ENCODE measurements around the gene MYH14. TPM values are rescaled to one million over a fixed set of nuclear protein-coding genes. Genes with fewer than 3 reads are reported as not detected.

MYH14 gene
- total RNA-seq, 1 donor from 2014 or later: 1.6 TPM

DNA sequence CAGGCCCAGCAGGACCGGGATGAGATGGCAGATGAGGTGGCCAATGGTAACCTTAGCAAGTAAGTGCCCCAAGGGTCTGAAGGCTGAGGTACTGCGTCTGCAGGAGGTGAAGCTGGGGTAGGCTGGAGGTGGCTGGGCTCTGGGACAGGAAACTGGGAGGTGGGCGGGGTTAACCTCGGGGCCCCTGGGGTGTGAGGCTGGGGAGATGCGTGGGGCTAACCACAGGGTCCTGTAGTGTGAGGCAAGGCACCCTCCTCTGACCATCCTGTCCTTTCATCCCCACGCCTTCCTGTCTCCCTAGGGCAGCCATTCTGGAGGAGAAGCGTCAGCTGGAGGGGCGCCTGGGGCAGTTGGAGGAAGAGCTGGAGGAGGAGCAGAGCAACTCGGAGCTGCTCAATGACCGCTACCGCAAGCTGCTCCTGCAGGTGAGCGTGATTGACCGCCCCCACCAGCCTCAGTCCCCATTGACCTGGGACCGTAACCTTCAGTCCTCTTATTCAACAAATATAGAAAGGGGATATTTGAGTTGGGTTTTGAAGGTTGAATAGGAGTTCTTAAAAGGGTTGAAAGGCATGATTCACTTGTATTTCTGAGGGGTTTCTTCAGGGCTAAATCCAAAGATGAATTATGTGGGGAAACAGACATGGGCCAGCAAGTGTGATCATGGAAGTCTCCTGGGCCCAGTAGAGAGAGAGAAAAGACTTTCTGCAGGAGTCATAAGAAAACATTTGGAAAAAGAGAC, 90.0 kb downstream of the MYH14 start:
- Histone ChIP-seq H3K9me3 (ENCODE audit: low read depth) (no peaks in the 10 kb centered on the region), H2AFZ (replicated peaks) (no peak overlapping the region), H3K4me2 (no peak overlapping the region), H3F3A (ENCODE audit: low read depth) (no peaks in the 10 kb centered on the region), H3K79me2 (ENCODE audit: low read depth) (no peaks in the 10 kb centered on the region), H3K4me3 (no peak overlapping the region), H4K20me1 (ENCODE audit: low read depth) (no peaks in the 10 kb centered on the region), H3K9ac (no peak overlapping the region), H3K36me3 (no peaks in the 10 kb centered on the region), H3K4me1 (no peaks in the 10 kb centered on the region), H3K27ac (no peak overlapping the region), H3K27me3 (no peaks in the 10 kb centered on the region)
- Mint-ChIP-seq H3K27me3 (ENCODE audit: insufficient read depth, low read depth) (peaks cover 5% of the 10 kb centered on the region), H3K4me1 (peaks cover 5% of the 10 kb centered on the region), H3K4me3 (no peak overlapping the region), H3K36me3 (peaks cover 3% of the 10 kb centered on the region), H3K9me3 (peaks cover 3% of the 10 kb centered on the region), H3K27ac (peak overlapping the region; percentile 48)
- TF ChIP-seq, protein P1, sequence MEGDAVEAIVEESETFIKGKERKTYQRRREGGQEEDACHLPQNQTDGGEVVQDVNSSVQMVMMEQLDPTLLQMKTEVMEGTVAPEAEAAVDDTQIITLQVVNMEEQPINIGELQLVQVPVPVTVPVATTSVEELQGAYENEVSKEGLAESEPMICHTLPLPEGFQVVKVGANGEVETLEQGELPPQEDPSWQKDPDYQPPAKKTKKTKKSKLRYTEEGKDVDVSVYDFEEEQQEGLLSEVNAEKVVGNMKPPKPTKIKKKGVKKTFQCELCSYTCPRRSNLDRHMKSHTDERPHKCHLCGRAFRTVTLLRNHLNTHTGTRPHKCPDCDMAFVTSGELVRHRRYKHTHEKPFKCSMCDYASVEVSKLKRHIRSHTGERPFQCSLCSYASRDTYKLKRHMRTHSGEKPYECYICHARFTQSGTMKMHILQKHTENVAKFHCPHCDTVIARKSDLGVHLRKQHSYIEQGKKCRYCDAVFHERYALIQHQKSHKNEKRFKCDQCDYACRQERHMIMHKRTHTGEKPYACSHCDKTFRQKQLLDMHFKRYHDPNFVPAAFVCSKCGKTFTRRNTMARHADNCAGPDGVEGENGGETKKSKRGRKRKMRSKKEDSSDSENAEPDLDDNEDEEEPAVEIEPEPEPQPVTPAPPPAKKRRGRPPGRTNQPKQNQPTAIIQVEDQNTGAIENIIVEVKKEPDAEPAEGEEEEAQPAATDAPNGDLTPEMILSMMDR (IDR thresholded peaks at IDR 0.05): no peak
- TF ChIP-seq EZH2phosphoT487 (IDR thresholded peaks at IDR 0.05): no peak
- DNase-seq (ENCODE audit: low spot score): no peak

DNA sequence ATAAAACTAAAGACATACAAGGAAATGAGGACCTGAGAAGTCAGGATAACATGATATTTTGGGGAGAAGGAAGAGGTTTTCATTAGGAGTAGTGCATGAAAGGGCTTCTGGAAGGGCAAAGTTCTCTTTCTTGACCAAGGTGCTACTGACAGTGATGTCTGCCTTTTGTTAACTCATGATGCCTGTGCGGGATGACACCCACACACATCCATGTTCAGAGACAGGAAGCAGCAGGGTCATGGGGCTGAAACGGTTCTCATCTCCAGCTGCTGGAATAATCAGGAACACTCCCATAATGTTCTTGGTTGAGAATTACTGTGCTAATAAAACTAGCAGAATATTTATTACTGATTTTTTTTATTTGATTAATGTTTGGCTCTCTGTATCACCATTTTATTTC, 96.6 kb downstream of the MYH14 start:
- H2AFZ ChIP-seq (replicated peaks): no peak overlapping the region
- no peak overlapping the region for H3K27ac ChIP-seq
- TF ChIP-seq EZH2 (IDR thresholded peaks at IDR 0.05): no peak
- TF ChIP-seq, protein P1 (IDR thresholded peaks at IDR 0.05): no peak
- TF ChIP-seq EZH2phosphoT487 (IDR thresholded peaks at IDR 0.05): no peak
- no peaks in the 10 kb centered on the region for H3K36me3 ChIP-seq
- H3F3A ChIP-seq (ENCODE audit: low read depth): no peaks in the 10 kb centered on the region
- no peaks in the 10 kb centered on the region for H3K79me2 ChIP-seq (ENCODE audit: low read depth)
- Mint-ChIP-seq H3K9me3 (no peaks in the 10 kb centered on the region), H3K4me3 (no peak overlapping the region), H3K27me3 (ENCODE audit: insufficient read depth, low read depth) (no peaks in the 10 kb centered on the region), H3K27ac (no peak overlapping the region), H3K36me3 (no peaks in the 10 kb centered on the region), H3K4me1 (peaks cover 5% of the 10 kb centered on the region)
- no peak overlapping the region for H3K9ac ChIP-seq
- DNase-seq (ENCODE audit: low spot score): no peak
- H3K27me3 ChIP-seq: no peaks in the 10 kb centered on the region
- H3K4me1 ChIP-seq: no peaks in the 10 kb centered on the region
- H3K9me3 ChIP-seq (ENCODE audit: low read depth): no peaks in the 10 kb centered on the region
- no peaks in the 10 kb centered on the region for H4K20me1 ChIP-seq (ENCODE audit: low read depth)
- no peak overlapping the region for H3K4me3 ChIP-seq
- no peak overlapping the region for H3K4me2 ChIP-seq

DNA sequence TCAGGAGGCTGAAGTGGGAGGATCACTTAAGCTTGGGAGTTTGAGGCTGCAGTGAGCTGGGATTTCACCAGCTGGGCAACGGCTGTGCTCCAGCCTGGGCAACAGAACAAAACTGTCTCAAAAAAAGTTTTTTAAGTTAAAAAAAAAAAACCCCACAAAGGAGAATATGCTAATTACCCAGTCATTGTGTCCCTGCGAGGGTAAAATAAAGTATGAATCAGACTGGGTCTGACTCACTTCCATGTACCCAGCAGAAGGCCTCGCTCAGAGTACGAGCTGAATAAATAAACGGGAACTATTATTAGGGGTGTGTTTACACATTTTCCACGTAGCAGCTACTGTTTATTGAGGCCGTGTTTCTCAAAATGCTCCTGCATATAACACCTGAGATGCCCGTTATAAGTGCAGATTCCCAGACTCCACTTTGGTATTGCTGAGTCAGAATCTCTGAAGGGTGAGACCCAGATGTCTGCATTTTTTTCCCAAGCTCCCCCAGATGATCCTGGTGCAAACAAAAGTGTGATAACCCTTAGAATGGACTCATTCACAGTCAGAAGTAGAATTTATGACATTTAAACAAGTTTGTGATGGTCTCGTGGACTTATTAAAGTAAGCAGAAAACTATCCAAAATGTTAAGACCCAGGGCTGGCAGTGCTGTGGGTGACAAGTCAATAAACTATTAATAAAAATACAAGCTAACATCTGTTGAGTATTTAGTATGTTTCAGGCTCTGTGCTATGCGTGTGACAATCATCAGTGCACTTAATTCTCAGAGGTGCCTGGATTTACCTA, 97.6 kb downstream of the MYH14 start:
- Mint-ChIP-seq H3K27me3 (ENCODE audit: insufficient read depth, low read depth) (no peaks in the 10 kb centered on the region), H3K27ac (no peak overlapping the region), H3K36me3 (no peaks in the 10 kb centered on the region), H3K4me3 (no peak overlapping the region), H3K9me3 (no peaks in the 10 kb centered on the region), H3K4me1 (peaks cover 5% of the 10 kb centered on the region)
- Histone ChIP-seq H3K27me3 (no peaks in the 10 kb centered on the region), H2AFZ (replicated peaks) (no peak overlapping the region), H3K27ac (no peak overlapping the region), H3K4me2 (no peak overlapping the region), H3K9ac (no peak overlapping the region), H3K9me3 (ENCODE audit: low read depth) (no peaks in the 10 kb centered on the region), H4K20me1 (ENCODE audit: low read depth) (no peaks in the 10 kb centered on the region), H3K4me1 (no peaks in the 10 kb centered on the region), H3F3A (ENCODE audit: low read depth) (no peaks in the 10 kb centered on the region), H3K36me3 (no peaks in the 10 kb centered on the region), H3K4me3 (no peak overlapping the region), H3K79me2 (ENCODE audit: low read depth) (no peaks in the 10 kb centered on the region)
- TF ChIP-seq EZH2phosphoT487 (IDR thresholded peaks at IDR 0.05): no peak
- TF ChIP-seq, protein P1 (IDR thresholded peaks at IDR 0.05): no peak
- TF ChIP-seq EZH2 (IDR thresholded peaks at IDR 0.05): no peak
- no peak for DNase-seq (ENCODE audit: low spot score)

Data from neural progenitor cell (in vitro differentiated cells).